ENCODE data around the gene SRPX2. TPM values are rescaled to one million over a fixed set of nuclear protein-coding genes. Genes with fewer than 3 reads are reported as not detected.

Gene SRPX2
- total and polyA plus RNA-seq, 2 experiments from 2014 or later: 22.9 to 24.9 TPM

- DNase-seq (ENCODE audit: low spot score): no peak
- H3K27ac ChIP-seq: no peak overlapping the region
- peaks cover 5% of the 10 kb centered on the region for H3K79me2 ChIP-seq
- TF ChIP-seq EZH2phosphoT487 (IDR thresholded peaks at IDR 0.05; ENCODE audit: low read depth, severe bottlenecking, unreplicated experiment) (no peak), EZH2 (IDR thresholded peaks at IDR 0.05; ENCODE audit: borderline replicate concordance) (no peak)
- TF ChIP-seq, protein P1, sequence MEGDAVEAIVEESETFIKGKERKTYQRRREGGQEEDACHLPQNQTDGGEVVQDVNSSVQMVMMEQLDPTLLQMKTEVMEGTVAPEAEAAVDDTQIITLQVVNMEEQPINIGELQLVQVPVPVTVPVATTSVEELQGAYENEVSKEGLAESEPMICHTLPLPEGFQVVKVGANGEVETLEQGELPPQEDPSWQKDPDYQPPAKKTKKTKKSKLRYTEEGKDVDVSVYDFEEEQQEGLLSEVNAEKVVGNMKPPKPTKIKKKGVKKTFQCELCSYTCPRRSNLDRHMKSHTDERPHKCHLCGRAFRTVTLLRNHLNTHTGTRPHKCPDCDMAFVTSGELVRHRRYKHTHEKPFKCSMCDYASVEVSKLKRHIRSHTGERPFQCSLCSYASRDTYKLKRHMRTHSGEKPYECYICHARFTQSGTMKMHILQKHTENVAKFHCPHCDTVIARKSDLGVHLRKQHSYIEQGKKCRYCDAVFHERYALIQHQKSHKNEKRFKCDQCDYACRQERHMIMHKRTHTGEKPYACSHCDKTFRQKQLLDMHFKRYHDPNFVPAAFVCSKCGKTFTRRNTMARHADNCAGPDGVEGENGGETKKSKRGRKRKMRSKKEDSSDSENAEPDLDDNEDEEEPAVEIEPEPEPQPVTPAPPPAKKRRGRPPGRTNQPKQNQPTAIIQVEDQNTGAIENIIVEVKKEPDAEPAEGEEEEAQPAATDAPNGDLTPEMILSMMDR (IDR thresholded peaks at IDR 0.05; ENCODE audit: poor library complexity): no peak
- H3K9me3 ChIP-seq (ENCODE audit: low read depth): no peaks in the 10 kb centered on the region
- WGBS (ENCODE audit: low lambda C conversion rate, missing lambda C conversion rate): 52% methylated on average over 5 of the region's 5 CpGs
- H4K20me1 ChIP-seq (ENCODE audit: insufficient read depth, poor library complexity, severe bottlenecking): no peaks in the 10 kb centered on the region
- H3K4me3 ChIP-seq: peak overlapping the region; percentile 46
- no peaks in the 10 kb centered on the region for H3K36me3 ChIP-seq (replicated peaks; ENCODE audit: insufficient read depth, low read depth)
- no peaks in the 10 kb centered on the region for H3K27me3 ChIP-seq
- no peaks in the 10 kb centered on the region for H3K9me2 ChIP-seq (replicated peaks; ENCODE audit: insufficient read depth)
- H2AFZ ChIP-seq: no peak overlapping the region
- peak overlapping the region; percentile 79 for H3K4me2 ChIP-seq
- H3K4me1 ChIP-seq (ENCODE audit: insufficient read depth): no peaks in the 10 kb centered on the region
These were observed 9.0 kb upstream of the SRPX2 start for GRCh38 chrX:100635040-100635439.

DNA sequence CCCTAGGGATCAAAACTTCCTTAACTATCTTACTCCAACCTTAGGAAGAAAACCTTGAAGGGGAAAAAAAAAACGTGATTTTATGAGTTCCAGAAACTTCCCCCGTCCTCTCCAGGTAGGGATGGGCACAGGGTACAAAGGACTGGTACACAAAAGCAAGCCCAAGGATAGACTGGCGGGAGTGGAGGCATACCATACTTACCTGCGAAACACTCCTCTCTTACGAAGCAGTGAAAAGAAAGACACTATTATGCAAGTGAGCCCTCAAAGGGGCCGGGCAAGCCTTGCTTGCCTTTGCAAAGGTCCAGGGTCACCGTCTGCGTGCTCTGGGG is 8.0 kb upstream of the SRPX2 start:
- H2AFZ ChIP-seq: peak overlapping the region; percentile 78
- H3K4me1 ChIP-seq (ENCODE audit: insufficient read depth): no peaks in the 10 kb centered on the region
- no peaks in the 10 kb centered on the region for H4K20me1 ChIP-seq (ENCODE audit: insufficient read depth, poor library complexity, severe bottlenecking)
- peak overlapping the region; percentile 79 for H3K4me2 ChIP-seq
- H3K27me3 ChIP-seq: no peaks in the 10 kb centered on the region
- no peaks in the 10 kb centered on the region for H3K36me3 ChIP-seq (replicated peaks; ENCODE audit: insufficient read depth, low read depth)
- peaks cover 5% of the 10 kb centered on the region for H3K79me2 ChIP-seq
- TF ChIP-seq, protein P1 (IDR thresholded peaks at IDR 0.05; ENCODE audit: poor library complexity): no peak
- TF ChIP-seq EZH2 (IDR thresholded peaks at IDR 0.05; ENCODE audit: borderline replicate concordance) (no peak), EZH2phosphoT487 (IDR thresholded peaks at IDR 0.05; ENCODE audit: low read depth, severe bottlenecking, unreplicated experiment) (no peak)
- no peak for DNase-seq (ENCODE audit: low spot score)
- no peaks in the 10 kb centered on the region for H3K9me3 ChIP-seq (ENCODE audit: low read depth)
- 32% methylated on average over 8 of the region's 8 CpGs for WGBS (ENCODE audit: low lambda C conversion rate, missing lambda C conversion rate)
- H3K27ac ChIP-seq: peak overlapping the region; percentile 92
- no peaks in the 10 kb centered on the region for H3K9me2 ChIP-seq (replicated peaks; ENCODE audit: insufficient read depth)
- H3K4me3 ChIP-seq: peak overlapping the region; percentile 46

DNA sequence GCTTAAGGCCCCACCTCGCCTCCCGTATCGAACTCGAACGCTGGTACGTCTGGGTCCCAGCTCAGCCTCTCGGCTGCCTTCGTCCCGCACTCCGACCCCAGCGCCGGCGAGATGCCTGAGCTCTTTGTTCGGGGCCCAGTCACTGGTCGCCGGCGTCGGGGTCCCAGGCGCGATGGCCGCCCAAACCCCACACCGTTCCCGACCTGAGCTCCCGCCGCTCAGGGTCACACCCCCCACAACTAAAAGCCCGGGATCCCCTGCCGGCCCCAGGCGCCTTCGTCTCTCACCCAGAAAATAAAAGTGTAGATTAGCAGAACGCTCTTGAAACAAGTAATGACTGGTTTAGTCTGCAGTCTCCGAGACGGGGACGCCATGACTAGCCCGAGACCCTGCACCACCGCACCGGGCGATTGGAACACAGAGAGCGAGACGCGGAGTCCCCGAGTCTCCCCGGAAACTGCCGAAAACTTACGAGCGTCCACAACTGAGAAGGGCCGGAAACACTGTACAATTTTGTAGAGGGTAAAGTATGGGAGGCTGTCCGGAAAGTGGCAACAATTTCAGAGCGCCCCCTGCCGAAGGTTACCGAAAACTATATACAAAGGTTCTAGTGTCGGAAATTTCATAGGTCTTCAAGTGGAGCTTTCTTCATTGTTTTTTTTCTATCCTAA is 7.5 kb upstream of the SRPX2 start, which contains the start of gene TSPAN6:
TSPAN6 (minus strand) TSS at position 486 of the 671 bp plus-strand sequence; CDS start at position 374, 112 bp downstream.
- no peak for TF ChIP-seq EZH2phosphoT487 (IDR thresholded peaks at IDR 0.05; ENCODE audit: low read depth, severe bottlenecking, unreplicated experiment)
- TF ChIP-seq, protein P1 (IDR thresholded peaks at IDR 0.05; ENCODE audit: poor library complexity): peak; percentile 59
- Histone ChIP-seq H2AFZ (peak within 1 kb of the TSS; percentile 78), H3K9me3 (ENCODE audit: low read depth) (no peaks in the 10 kb centered on the region), H3K27me3 (no peaks in the 10 kb centered on the region), H3K4me3 (peak within 1 kb of the TSS; percentile 46), H3K4me1 (ENCODE audit: insufficient read depth) (no peaks in the 10 kb centered on the region), H3K79me2 (peaks cover 5% of the 10 kb centered on the region), H3K9me2 (replicated peaks; ENCODE audit: insufficient read depth) (no peaks in the 10 kb centered on the region), H3K27ac (peak within 1 kb of the TSS; percentile 92), H3K4me2 (peak within 1 kb of the TSS; percentile 79), H4K20me1 (ENCODE audit: insufficient read depth, poor library complexity, severe bottlenecking) (no peaks in the 10 kb centered on the region), H3K36me3 (replicated peaks; ENCODE audit: insufficient read depth, low read depth) (no peaks in the 10 kb centered on the region)
- 50% methylated on average over 49 of the region's 51 CpGs for WGBS (ENCODE audit: low lambda C conversion rate, missing lambda C conversion rate)
- peak; percentile 87 for DNase-seq (ENCODE audit: low spot score)
